ENCODE measurements around the gene MALAT1. TPM values are rescaled to one million over a fixed set of nuclear protein-coding genes. Genes with fewer than 3 reads are reported as not detected.
A peak's percentile ranks its signal among the peaks of the same experiment; 100 is the strongest.

MALAT1 gene
- total and polyA plus RNA-seq, 2 of the 8 experiments (the other 6 are each of a cell fraction or from before 2014, with no cell fraction given): 115 to 984 TPM

GRCh38 chr11:65554057-65554818, 55.4 kb downstream of the MALAT1 start:
- peaks cover 10% of the 10 kb centered on the region; the same call in 1 of the 2 replicates for H3K23me2 ChIP-seq (ENCODE audit: low read depth, low read length)
- H2AK5ac ChIP-seq (ENCODE audit: low read depth, low read length): 0 out of 2 replicates have a peak overlapping the region, but pooled peaks have one; percentile 60
- no peak overlapping the region for H3K27ac ChIP-seq (ENCODE audit: low read depth, low read length)
- no peak overlapping the region; a peak in 1 of 7 replicates for H3K9ac ChIP-seq (replicated peaks in 1 of 4; ENCODE audit: extremely low read depth in 1 of 4, low read depth in 3 of 4, low read length in 3 of 4)
- H4K91ac ChIP-seq (replicated peaks; ENCODE audit: insufficient read length, low read length): peak overlapping the region; percentile 23
- peak overlapping the region; percentile 90; the same call in 1 of the 2 replicates for H2BK15ac ChIP-seq (ENCODE audit: low read length)
- no peak overlapping the region for H3K18ac ChIP-seq (ENCODE audit: extremely low read depth, low read length)
- no peak overlapping the region for H2BK20ac ChIP-seq (ENCODE audit: low read length)
- 66% methylated on average over 23 of the region's 27 CpGs; no CpG with 5 or more reads in 1 of the 2 experiments for WGBS, 2 experiments (ENCODE audit: extremely low coverage in 1 of 2, insufficient coverage in 1 of 2, insufficient read length in 1 of 2, insufficient replicate concordance in 2 of 2, low coverage in 1 of 2, low lambda C conversion rate in 2 of 2, missing lambda C conversion rate in 1 of 2)
- FAIRE-seq: no peak
- 0 out of 2 replicates have a peak overlapping the region, but pooled peaks have one; percentile 35 for H2BK5ac ChIP-seq (ENCODE audit: low read depth, low read length)
- H3K14ac ChIP-seq (ENCODE audit: insufficient read length): no peak overlapping the region
- H4K20me1 ChIP-seq (replicated peaks in 1 of 2; ENCODE audit: control insufficient read depth in 1 of 2, insufficient read depth in 2 of 2, low read length in 2 of 2): peaks cover 0 to 2% of the 10 kb centered on the region in 2 experiments
- no peaks in the 10 kb centered on the region for H3K79me2 ChIP-seq (ENCODE audit: control insufficient read depth in 1 of 2, insufficient read depth in 2 of 2, low read length in 2 of 2)
- H2AFZ ChIP-seq (ENCODE audit: low read length): no peak overlapping the region
- no peak for DNase-seq (ENCODE audit: low read depth in 1 of 2, low spot score in 2 of 2)
- no peaks in the 10 kb centered on the region for H3K79me1 ChIP-seq (ENCODE audit: low read depth, low read length)
- peaks cover 0 to 25% (median 16%) of the 10 kb centered on the region in 4 experiments; a peak in 5 of 7 replicates for H3K27me3 ChIP-seq (replicated peaks in 1 of 4; ENCODE audit: control insufficient read depth in 3 of 4, extremely low read depth in 1 of 4, insufficient read depth in 3 of 4, low read length in 3 of 4)
- no peak for TF ChIP-seq TAF7 (optimal IDR thresholded peaks at IDR 0.05; ENCODE audit: borderline replicate concordance, low read depth, low read length)
- TF ChIP-seq TAF1 (IDR thresholded peaks at IDR 0.05; ENCODE audit: low read depth, low read length): no peak
- TF ChIP-seq GABPA (IDR thresholded peaks at IDR 0.05; ENCODE audit: borderline replicate concordance, insufficient read depth, low read length): no peak
- TF ChIP-seq EGR1 (IDR thresholded peaks at IDR 0.05; ENCODE audit: borderline replicate concordance, low read depth, low read length): no peak
- TF ChIP-seq ATF2 (IDR thresholded peaks at IDR 0.05; ENCODE audit: low read length): no peak
- TF ChIP-seq POU5F1 (IDR thresholded peaks at IDR 0.05; ENCODE audit: low read depth, low read length): no peak
- no peak overlapping the region for H3K4ac ChIP-seq (replicated peaks; ENCODE audit: insufficient read length, low read depth, low read length)
- H3K4me2 ChIP-seq (ENCODE audit: insufficient read depth in 1 of 2, low read depth in 2 of 2, low read length in 2 of 2): peak overlapping the region; percentile 57 to 72
- peaks cover 0 to 47% (median 35%) of the 10 kb centered on the region in 4 experiments; a peak in 6 of 7 replicates for H3K4me1 ChIP-seq (replicated peaks in 1 of 4; ENCODE audit: control insufficient read depth in 3 of 4, insufficient read depth in 4 of 4, low read length in 3 of 4)
- H3K56ac ChIP-seq (replicated peaks; ENCODE audit: insufficient read length, low read depth, low read length): peak overlapping the region; percentile 40
- peak overlapping the region; percentile 75; the same call in 1 of the 2 replicates for H2BK12ac ChIP-seq (ENCODE audit: low read depth, low read length)
- CTCF ChIA-PET (ENCODE audit: partially characterized antibody): interaction anchor here (1.1 to 6.9 kb wide), 9 partner anchors 9 to 60 kb away, joined by 3 to 78 read pairs (median 4); partner anchors contain the start of genes EHBP1L1, FAM89B, MAP3K11 and ZNRD2
- peak overlapping the region; percentile 27 to 59 (median 42); a peak in 7 of 8 replicates for H3K4me3 ChIP-seq (ENCODE audit: extremely low read depth in 1 of 4, insufficient read depth in 2 of 4, low read depth in 3 of 4, low read length in 4 of 4)
- POLR2A ChIA-PET (ENCODE audit: partially characterized antibody): interaction anchor here (1.0 to 1.8 kb wide), 4 partner anchors 17 to 23 kb away, joined by 3 to 10 read pairs (median 3); partner anchors contain the start of gene FAM89B
- H3K9me3 ChIP-seq (ENCODE audit: insufficient read depth in 2 of 2, low read depth in 1 of 2, low read length in 1 of 2): no peaks in the 10 kb centered on the region
- H2BK120ac ChIP-seq (replicated peaks; ENCODE audit: low read depth, low read length): no peak overlapping the region
- no peaks in the 10 kb centered on the region for H3K36me3 ChIP-seq (ENCODE audit: control insufficient read depth in 2 of 4, insufficient read depth in 4 of 4, low read length in 3 of 4)
- H4K8ac ChIP-seq (ENCODE audit: extremely low read depth, insufficient read depth, low read length): peak overlapping the region; percentile 45
- H3K23ac ChIP-seq (ENCODE audit: insufficient read length): no peak overlapping the region
- H4K5ac ChIP-seq (ENCODE audit: insufficient read length, low read depth, low read length): no peak overlapping the region
